Endodermal cell (in vitro differentiated cells): ENCODE data around the gene FAM200B. TPM values are rescaled to one million over a fixed set of nuclear protein-coding genes. Genes with fewer than 3 reads are reported as not detected.
A peak's percentile ranks its signal among the peaks of the same experiment; 100 is the strongest.

Experiments used
- DNase-seq: peaks from one replicate; pipeline ENCODE4 v3.0.0-alpha.2; 2017
- H3K27ac ChIP-seq: 2 replicates; pipeline ENCODE4 v1.5.1; 2013; ENCODE audit warnings: mild to moderate bottlenecking, low read depth, low read length, moderate library complexity
- H3K27me3 ChIP-seq: 2 replicates; pipeline ENCODE4 v1.6.1; 2013; ENCODE audit warnings: mild to moderate bottlenecking, low read length, moderate library complexity; ENCODE audit not compliant: insufficient read depth, control insufficient read depth, poor library complexity, severe bottlenecking
- H3K36me3 ChIP-seq: 2 replicates; pipeline ENCODE4 v1.7.0; 2013; ENCODE audit warnings: mild to moderate bottlenecking, low read length, moderate library complexity; ENCODE audit not compliant: control insufficient read depth, insufficient read depth
- H3K4me1 ChIP-seq: one replicate; pipeline ENCODE4 v1.7.0; 2013; ENCODE audit warnings: low read length; ENCODE audit not compliant: control insufficient read depth, insufficient read depth
- H3K4me3 ChIP-seq: 2 replicates; pipeline ENCODE4 v1.5.1; 2013; ENCODE audit warnings: mild to moderate bottlenecking, low read length, moderate library complexity
- H3K9ac ChIP-seq: 2 replicates; pipeline ENCODE4 v1.6.1; 2013; ENCODE audit warnings: mild to moderate bottlenecking, low read length, moderate library complexity; ENCODE audit not compliant: poor library complexity, severe bottlenecking; ENCODE audit errors: extremely low read depth
- H3K9me3 ChIP-seq: 2 replicates; pipeline ENCODE4 v1.6.1; 2013; ENCODE audit warnings: mild to moderate bottlenecking, low read length, moderate library complexity; ENCODE audit not compliant: control insufficient read depth
- H3K27ac Mint-ChIP-seq: 2 replicates; pipeline ENCODE4 v1.8.0; 2020; ENCODE audit warnings: mixed read lengths
- H3K27me3 Mint-ChIP-seq: 2 replicates; pipeline ENCODE4 v1.8.0; 2021; ENCODE audit warnings: mild to moderate bottlenecking, mixed read lengths; ENCODE audit not compliant: insufficient read depth
- H3K36me3 Mint-ChIP-seq: 2 replicates; pipeline ENCODE4 v1.8.0; 2020; ENCODE audit warnings: low read depth, mixed read lengths
- H3K4me1 Mint-ChIP-seq: 2 replicates; pipeline ENCODE4 v1.8.0; 2020; ENCODE audit warnings: mixed read lengths
- H3K4me3 Mint-ChIP-seq: 2 replicates; pipeline ENCODE4 v1.8.0; 2020; ENCODE audit warnings: mild to moderate bottlenecking, moderate library complexity, mixed read lengths
- H3K9me3 Mint-ChIP-seq: 2 replicates; pipeline ENCODE4 v1.8.0; 2020; ENCODE audit warnings: mild to moderate bottlenecking, mixed read lengths
- CTCF ChIP-seq: fragments of 200-600 bp; sonication (generic); conservative IDR thresholded peaks from 2 replicates; pipeline ENCODE4 v1.5.0; 2021; ENCODE audit warnings: antibody characterized with exemption, mild to moderate bottlenecking
- WGBS, 2 experiments: methylation state at CpG; one replicate each; pipeline versions ENCODE4 v1.1.5 to v1.1.7; 2013; ENCODE audit warnings: missing lambda C conversion rate in 2 of 2, mixed read lengths in 1 of 2; ENCODE audit not compliant: insufficient coverage in 1 of 2, insufficient read length in 1 of 2; 5-methylcytosine and 5-hydroxymethylcytosine counted together
- total RNA-seq, 2 donors: library from RNA; stranded (reverse); fragmentation: NEBNext Ultra II Directional in 1 of 2; extraction: Animal tissue kit (Norgen Biotek cat#: 25700) in 1 of 2; gene quantifications; 2 replicates in 1 of 2; 3 replicates in 1 of 2; pipeline ENCODE4 v1.2.1, GENCODE V29; 2021

Gene FAM200B
- total RNA-seq, 2 donors from 2014 or later, result 18.1 to 27.8 TPM

DNA sequence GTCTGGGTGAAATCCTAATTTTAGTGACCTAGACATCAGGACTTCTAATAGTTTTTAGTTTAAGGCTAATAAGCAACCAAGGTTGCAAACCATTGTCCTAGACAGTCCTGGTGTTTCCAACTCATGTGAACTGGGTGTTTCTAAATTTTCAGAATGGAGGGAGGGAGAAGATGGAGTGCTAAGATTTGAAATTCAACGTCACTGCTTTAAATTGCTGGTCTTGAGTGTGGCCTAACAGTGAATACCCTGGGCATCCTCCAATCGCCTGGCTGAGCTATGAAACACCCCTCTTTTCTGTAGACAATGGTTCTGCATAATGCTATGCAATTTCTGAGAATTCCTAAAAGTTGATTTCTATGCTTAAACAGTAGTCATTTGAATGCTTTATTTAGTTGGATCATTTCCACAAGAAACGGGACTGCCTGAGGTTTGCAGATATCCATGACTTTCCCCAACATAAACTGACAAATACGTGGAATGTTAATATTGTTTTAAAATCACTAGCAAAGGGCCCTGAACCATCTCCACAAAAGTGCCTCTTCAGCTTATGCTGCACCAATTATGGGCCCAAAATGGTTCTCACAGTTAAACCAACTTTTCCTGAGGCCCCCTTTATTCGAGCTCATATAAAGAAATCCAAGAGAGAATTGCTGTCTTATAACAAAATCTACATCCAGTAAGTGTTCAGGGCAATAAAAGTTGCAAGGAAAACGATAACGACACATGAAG, 27.6 kb upstream of the FAM200B start:
- Histone ChIP-seq H3K9me3 (no peaks in the 10 kb centered on the region), H3K9ac (peak overlapping the region; percentile 78), H3K36me3 (no peaks in the 10 kb centered on the region), H3K27ac (peak overlapping the region; percentile 85), H3K27me3 (no peaks in the 10 kb centered on the region), H3K4me3 (peak overlapping the region; percentile 99), H3K4me1 (peaks cover 13% of the 10 kb centered on the region)
- H3K27me3 Mint-ChIP-seq, result no peaks in the 10 kb centered on the region
- TF ChIP-seq CTCF, result no peak
- no peaks in the 10 kb centered on the region for H3K36me3 Mint-ChIP-seq
- H3K4me3 Mint-ChIP-seq, result peak overlapping the region; percentile 84
- 14% methylated on average over 4 to 7 of the region's 7 CpGs for WGBS, 2 experiments
- H3K9me3 Mint-ChIP-seq, result no peaks in the 10 kb centered on the region
- H3K4me1 Mint-ChIP-seq, result peaks cover 55% of the 10 kb centered on the region
- DNase-seq, result no peak
- H3K27ac Mint-ChIP-seq, result peak overlapping the region; percentile 91

DNA sequence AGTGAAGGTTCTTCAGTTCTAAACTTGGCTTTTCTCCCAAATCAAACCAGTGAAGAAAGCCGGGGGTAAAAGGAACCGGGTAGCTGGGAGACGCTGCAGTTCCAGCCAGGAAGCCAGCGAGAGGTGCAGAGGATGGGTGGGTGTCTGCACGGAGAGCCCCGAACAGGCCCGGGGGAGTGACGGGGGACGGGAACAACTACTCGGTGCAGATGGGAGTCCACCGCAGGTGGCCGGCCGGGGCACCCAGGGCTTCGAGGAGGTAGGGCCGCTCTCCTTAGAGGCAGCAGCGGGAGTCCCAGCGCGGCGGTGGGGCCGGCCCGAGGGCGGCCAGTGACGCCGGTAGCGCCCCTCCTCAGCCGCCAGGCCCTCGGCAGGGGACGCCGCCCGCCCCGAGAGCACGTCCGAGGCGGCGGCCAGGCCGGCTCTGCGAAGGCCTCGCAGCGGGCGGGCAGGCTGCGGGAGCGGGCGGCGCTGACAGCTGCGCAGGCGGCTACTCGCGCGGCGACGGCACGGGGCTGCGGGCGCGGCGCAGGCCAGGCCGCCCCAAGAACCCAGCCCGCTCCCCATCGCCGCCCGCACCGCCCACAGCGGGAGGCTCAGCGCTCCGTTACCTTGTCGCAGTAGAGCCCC, 26.9 kb upstream of the FAM200B start:
- H3K9ac ChIP-seq, result peak overlapping the region; percentile 78
- H3K36me3 Mint-ChIP-seq, result no peaks in the 10 kb centered on the region
- WGBS, 2 experiments, result 0 to 1% methylated on average over 33 to 66 of the region's 66 CpGs

More for the DNA sequence above, 26.9 kb upstream of the FAM200B start:
- no peaks in the 10 kb centered on the region for H3K27me3 ChIP-seq
- Mint-ChIP-seq H3K4me3 (peak overlapping the region; percentile 84), H3K9me3 (no peaks in the 10 kb centered on the region), H3K27ac (peak overlapping the region; percentile 100), H3K4me1 (peaks cover 55% of the 10 kb centered on the region), H3K27me3 (no peaks in the 10 kb centered on the region)
- H3K4me1 ChIP-seq, result peaks cover 13% of the 10 kb centered on the region
- H3K27ac ChIP-seq, result peak overlapping the region; percentile 85
- TF ChIP-seq CTCF, result no peak
- no peaks in the 10 kb centered on the region for H3K36me3 ChIP-seq
- peak; percentile 77 for DNase-seq
- peak overlapping the region; percentile 99 for H3K4me3 ChIP-seq
- no peaks in the 10 kb centered on the region for H3K9me3 ChIP-seq
